GM19099 (cell line): ENCODE data around the gene ERBB4.

Source experiments
- POLR2A ChIP-seq: IDR thresholded peaks from 3 replicates; pipeline ENCODE4 v1.6.1; 2011; ENCODE audit warnings: low read depth; ENCODE audit not compliant: insufficient read length; ENCODE audit errors: extremely low read depth

The ERBB4 gene

DNA sequence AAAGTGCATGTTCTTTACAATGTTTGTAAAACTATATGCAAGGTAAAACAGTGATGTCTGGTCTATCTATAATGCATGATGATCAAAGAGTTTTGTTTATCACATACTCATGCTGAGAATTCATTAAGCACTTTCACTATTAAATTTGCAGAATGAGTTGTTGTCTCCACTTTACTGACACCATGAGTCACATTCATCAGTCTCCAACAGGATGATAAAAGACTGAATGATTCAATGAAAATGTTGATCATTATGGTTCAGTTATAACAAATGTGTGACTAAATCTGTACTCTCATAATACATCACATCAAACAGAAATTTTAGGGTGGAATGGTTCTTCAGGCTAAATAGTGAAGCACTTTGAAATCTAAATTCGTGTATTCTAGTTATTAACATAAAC is 129.0 kb downstream of the ERBB4 start:
- TF ChIP-seq POLR2A, result no peak

DNA sequence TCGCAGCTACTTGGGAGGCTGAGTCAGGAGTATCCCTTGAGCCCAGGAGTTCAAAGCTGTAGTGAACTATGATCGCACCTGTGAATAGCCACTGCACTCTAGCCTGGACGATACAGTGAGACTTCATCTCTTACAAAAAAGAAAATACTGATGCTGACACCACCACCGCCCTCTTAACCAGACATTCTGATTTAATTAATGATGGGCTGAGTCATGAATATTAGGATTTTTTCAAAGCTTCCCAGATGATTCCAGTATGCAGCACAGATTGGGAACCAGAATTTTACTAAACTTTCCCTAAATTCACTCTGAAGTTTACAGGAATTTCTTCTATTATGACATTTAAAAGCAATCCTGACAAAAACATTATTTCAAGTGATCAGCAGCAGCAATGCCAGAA is 130.1 kb downstream of the ERBB4 start:
- no peak for TF ChIP-seq POLR2A

DNA sequence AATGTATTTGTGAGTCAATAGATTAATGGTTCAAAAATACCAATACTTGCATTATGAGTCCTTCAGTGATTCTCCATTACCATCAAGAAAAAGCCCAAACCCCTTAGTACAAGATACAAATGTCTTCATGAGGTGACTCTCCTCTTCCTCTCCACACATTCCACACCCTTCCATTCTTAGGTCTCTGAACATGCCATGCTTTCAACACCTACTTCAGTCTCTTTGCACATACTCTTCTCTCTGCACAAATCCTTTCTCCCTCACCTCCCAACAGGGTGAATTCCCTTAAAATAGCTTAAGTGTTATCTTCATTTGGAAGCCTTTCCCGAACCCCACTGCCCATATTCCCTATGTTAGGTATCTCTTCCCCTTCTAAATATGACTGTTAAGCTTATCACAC is 131.9 kb downstream of the ERBB4 start:
- no peak for TF ChIP-seq POLR2A

DNA sequence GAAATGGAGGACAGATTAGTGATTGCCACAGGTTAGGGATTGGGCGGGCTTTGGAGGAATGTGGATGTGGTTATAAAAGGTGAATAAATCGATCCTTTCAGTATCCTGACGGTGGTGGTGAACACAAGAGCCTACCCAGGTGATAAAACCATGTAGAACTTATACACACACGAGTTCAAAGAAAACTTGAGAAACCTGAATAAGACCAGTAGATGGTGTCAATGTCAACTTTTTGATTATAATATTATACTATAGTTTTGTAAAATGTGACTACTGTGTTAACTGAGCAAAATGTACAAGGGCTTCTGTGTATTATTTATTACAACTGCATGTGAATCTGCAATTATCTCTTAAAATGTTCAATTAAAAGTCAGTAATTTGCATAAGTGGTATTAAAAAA is 136.3 kb downstream of the ERBB4 start:
- TF ChIP-seq POLR2A, result no peak

DNA sequence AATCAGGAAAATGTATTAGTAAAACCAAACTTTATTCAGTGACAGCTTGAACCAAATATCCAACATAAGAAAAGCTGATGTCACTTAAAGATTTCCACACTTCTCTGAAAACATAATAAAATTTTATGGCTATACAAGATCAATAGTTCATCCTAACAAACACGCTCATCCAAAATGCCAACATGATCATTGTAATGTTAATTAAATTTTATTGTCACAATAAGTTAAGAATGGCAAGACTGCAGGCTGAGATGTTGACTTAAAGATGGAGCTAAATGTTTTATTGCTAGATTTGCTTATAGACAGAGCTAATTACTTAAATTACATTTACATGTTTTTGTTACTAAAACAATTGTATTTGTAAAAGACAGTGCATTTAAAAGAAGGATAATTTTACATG is 140.3 kb downstream of the ERBB4 start:
- no peak for TF ChIP-seq POLR2A

DNA sequence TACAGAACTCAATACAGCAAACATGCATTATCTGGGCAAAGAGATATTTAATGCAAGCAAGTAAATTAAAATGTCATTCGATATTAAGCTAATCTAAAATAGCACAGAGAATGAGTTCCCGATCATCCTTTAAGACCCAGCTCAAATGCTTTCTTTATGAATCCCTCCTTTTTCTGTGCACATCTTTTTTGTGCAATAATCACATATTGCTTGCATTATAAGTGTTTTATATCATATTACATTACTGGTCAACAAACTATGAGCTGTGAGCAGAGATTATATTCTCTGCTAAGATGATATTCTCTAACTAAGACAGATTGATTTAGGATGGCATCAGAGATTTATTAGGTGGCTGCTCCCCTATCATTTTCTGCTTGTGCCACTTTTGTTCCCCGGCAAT is 146.1 kb downstream of the ERBB4 start:
- TF ChIP-seq POLR2A, result no peak

DNA sequence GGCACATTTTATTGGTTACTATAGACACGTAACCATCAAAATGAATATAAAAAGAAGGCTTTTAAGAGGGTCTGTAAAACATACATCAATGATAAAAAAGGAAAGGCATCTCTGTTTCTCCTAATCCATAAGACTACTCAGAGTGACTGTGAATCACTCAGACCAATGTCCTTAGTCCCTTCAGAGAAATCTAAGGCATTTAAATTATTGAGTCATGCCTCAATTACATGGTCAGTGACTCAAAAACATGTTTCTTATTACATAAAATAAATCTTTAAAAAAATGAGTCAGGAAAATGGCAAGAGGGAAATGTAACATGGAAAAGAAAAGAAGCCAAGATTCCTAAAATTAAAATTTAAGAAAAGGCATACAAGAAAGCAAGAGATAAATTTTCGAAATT is 146.6 kb downstream of the ERBB4 start:
- TF ChIP-seq POLR2A, result no peak

DNA sequence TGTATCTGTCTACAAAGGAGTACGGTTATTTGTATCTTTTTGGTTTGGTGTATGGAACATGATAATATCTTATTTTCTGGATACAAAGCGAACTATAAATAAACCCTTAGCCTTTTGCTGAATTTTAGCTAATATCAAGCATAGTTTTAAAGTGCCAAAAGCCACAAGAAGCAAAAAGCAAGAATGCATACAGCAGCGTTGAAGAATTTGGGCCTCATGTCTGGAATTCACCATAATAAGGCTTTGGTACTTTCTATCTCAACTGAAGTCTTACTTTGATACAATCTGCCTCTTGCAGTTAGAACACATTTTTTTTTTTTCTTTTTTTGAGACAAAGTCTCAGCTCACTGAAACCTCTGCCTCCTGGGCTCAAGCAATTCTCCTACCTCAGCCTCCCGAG is 151.5 kb downstream of the ERBB4 start:
- TF ChIP-seq POLR2A, result no peak

DNA sequence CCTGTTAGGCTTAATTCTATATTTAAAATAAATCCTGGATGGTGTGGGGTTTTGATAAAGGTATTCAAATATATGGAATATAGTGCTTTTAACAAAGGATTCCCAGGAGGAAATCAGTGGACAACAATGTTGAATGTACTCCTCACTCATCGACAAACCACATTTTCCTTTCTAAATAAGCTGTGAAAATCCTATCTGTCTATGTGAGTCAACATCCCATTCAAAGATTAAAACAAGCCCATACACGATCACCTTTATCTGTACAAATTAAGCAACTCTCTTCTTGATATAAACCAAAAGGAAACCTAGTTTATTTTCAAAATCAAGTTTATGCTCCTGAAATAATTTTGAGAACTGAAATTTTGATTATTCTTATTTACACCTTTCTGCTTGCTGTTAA is 153.4 kb downstream of the ERBB4 start:
- TF ChIP-seq POLR2A, result no peak

DNA sequence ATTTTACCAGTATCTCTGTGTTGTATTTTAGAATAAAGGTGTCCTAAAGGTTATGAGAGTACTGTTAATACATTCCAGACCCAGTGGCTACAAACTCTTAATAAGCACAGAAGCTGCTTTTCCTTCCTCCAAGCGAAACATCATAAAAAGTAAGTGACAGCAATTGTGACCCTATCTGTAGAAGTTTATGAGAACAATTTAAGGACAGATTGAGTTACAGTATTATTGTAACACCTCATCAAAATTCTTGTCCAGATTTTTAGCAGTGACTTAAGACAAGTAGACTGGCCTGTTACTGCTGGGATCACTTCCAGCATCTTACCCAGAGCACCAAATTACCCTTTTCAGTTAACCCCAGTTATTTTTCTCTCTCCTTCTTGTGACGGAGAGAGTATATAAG is 154.6 kb downstream of the ERBB4 start:
- TF ChIP-seq POLR2A, result no peak

DNA sequence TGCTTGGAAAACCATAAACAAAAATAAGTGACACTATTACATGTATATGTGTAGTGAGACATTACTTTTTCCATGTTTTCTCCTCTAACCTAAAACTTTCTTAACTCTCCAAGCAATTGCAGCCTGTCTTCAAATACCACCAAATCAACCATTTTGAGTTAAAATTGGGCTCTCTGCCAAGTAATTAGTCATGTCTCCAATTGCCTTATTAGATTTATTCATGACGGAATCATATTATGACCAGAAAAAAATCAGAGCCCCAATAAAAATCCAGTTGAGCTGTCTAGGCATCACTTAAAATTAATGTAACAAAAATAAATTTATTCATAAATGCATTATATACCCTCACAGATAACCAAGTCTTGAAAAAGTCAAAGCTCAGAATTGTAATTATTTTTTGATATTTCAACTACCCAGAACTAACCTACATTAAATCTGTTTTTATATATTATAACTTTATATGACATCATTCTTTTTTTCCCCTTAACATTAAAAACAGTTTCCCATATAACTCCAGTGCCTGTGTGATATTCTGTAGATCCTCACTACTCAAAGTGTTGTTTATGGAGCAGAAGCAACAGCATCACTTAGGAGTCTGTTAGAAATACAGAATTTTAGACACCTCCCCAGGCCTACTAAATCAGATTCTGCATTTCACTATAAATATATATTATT is 157.0 kb downstream of the ERBB4 start:
- TF ChIP-seq POLR2A, result no peak

DNA sequence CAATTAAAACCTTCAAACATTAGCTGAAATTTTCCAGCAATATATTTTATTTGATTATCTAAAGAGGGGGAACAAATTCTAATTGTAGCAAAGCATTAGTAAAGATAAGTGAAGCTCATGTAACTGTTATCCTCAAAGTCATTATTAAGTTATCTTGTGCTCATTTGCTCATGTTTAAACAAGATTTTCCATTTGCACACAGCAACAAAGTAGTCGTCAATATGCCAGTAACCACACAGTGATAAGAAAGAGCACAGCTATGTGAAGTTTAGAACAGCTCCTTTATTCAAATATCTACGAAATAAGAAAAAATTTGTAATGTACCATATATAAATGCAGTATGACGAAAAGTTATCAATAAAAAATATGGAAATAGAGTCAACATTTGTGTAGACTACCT is 159.5 kb downstream of the ERBB4 start:
- TF ChIP-seq POLR2A, result no peak

DNA sequence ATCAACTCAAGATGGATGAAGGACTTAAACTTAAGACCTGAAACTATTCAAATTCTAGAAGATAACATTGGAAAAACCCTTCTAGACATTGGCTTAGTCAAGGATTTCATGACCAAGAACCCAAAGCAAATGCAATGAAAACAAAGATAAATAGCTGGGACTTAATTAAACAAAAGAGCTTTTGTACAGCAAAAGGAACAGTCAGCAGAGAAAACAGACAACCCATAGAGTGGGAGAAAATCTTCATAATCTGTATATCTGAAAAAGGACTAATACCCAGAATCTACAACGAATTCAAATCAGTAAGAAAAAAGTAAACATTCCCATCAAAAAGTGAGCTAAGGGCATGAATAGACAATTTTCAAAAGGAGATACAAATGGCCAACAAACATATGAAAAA is 171.2 kb downstream of the ERBB4 start:
- no peak for TF ChIP-seq POLR2A

DNA sequence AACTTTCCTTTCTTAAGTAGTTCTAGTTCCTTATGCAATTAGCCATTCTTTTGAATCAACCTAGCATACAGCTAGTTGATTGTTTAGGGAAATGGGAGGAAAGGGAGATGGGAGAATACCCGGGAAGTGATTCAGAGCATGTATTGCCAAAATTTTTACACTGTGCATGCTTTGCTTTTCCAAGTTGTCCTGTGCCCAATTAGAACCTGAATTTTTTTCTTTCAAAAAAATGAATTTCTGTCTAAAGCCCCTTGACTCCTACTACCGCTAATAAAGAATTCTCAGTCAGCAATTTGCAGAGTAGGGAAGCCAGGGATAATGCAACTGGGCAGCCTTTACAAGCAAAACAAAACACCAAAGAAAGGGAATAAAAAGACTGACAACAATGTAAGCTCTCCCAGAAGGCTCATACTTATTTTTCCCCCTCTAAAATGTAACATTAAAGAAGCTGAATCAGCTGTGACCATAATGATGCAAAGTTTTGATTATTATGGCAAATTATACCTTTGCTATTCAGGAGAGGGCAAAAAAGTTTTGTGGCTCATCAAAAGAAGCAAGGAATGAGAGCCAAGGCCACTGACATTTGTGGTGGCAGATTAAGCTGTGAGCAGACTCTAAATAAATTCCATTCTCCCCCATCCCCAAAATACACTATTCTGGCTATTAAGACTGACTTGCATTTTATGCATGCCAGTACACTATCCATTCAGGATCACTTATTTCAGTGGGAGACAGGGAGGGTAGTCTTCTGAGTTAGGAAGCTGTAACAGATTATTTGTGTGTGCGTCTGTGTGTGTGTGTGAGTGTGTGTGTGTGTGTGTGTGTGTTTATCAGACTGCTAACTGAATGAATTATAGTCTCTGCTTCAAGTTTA is 174.3 kb downstream of the ERBB4 start:
- TF ChIP-seq POLR2A, result no peak

DNA sequence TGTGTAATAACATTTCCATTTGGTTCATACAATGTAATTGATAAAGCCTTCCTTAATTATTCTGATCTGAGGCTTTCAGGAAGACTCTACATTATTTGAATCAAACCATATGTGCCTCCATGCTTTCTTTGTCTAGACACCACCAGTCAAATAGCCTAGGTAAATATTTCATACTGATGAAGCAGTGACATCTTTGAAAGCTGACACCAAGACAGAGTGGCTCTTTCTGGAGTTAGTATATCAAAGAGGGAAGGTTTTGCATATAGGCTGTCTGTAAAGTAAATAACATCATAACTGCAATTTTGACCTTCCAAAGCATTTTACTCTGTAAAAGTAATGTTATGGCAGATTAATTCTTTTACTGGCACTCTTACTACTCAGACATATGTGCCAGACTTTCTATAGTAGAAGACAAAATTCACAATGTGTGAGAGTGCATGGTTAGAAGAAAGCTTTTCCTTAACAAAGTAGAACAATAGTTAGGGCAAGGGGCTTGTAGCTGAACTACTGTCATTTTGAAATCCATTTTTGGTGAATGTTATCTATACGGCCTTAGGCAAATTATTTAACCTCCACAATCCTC is 177.3 kb downstream of the ERBB4 start:
- no peak for TF ChIP-seq POLR2A

DNA sequence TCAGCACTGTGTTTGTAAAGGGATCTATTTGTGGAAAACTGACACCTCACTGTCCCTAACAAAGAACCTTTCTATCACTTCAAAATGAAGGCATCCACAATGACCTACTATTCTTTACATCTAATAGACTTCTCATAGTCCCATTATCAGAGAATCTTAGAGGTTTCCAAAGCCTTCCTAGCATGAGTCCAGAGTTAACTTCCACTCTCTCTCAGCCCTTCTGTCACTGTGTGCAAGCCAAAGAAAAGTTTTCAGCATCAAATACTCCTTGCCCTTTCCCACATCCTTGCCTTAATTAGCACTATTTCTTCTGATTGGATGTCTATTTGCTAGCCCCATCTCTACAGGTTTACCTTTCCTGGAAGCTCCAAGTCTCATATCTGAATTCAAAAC is 178.5 kb downstream of the ERBB4 start:
- no peak for TF ChIP-seq POLR2A
